HG02981 (cell line): Measurements from ENCODE around the gene VIL1.

Experiments used
- ATAC-seq: cut with Tn5 transposase; IDR thresholded peaks from one replicate; pipeline ENCODE4 v1.9.1; 2021; ENCODE audit warnings: mild to moderate bottlenecking, moderate library complexity; ENCODE audit not compliant: unreplicated experiment

Gene VIL1

DNA sequence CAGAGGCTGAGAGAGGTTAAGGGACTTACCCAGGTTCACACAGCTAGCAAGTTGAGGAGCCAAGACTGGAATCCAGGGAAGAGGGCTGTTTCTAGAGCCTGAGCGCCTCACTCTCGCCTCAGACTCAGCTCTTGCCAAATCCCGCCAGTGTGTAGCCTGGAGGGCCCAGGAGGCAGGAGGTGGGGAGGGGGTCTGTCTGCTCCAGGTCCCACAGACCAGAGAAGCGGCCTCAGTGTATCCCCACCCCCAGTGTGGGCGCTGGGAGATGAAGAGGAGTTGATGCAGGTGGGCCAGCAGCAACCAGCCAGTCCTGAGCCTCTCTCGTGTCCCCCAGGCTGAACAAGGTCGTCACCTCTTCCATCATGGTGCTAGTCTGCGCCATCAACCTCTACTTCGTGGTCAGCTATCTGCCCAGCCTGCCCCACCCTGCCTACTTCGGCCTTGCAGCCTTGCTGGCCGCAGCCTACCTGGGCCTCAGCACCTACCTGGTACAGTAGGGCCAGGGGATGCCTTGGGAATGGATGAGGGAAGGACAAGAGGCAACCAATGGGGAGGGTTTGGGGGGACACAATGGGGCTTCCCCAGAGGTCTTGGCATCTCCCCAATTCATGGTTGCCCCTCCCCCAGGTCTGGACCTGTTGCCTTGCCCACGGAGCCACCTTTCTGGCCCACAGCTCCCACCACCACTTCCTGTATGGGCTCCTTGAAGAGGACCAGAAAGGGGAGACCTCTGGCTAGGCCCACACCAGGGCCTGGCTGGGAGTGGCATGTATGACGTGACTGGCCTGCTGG, 24.4 kb upstream of the VIL1 start:
- ATAC-seq: no peak

- no peak for ATAC-seq
Observed at GRCh38 chr2:218395090-218395444, 23.9 kb upstream of the VIL1 start.

DNA sequence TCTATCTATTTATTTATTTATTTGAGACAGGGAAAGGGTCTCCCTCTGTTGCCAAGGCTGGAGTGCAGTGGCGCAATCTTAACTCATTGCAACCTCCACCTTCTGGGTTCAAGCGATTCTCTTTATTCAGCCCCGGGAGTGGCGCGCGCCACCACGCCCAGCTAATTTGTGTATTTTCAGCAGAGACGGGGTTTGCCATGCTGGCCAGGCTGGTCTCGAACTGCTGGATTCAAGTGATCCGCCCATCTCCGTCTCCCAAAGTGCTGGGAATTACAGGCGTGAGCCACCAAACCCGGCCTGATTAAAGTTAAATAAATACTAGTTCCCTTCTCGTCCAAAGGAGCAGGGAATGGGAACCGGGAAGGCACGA, 23.5 kb upstream of the VIL1 start:
- ATAC-seq: no peak

GRCh38 chr2:218395826-218396687, 22.9 kb upstream of the VIL1 start:
- ATAC-seq: peak; percentile 49

DNA sequence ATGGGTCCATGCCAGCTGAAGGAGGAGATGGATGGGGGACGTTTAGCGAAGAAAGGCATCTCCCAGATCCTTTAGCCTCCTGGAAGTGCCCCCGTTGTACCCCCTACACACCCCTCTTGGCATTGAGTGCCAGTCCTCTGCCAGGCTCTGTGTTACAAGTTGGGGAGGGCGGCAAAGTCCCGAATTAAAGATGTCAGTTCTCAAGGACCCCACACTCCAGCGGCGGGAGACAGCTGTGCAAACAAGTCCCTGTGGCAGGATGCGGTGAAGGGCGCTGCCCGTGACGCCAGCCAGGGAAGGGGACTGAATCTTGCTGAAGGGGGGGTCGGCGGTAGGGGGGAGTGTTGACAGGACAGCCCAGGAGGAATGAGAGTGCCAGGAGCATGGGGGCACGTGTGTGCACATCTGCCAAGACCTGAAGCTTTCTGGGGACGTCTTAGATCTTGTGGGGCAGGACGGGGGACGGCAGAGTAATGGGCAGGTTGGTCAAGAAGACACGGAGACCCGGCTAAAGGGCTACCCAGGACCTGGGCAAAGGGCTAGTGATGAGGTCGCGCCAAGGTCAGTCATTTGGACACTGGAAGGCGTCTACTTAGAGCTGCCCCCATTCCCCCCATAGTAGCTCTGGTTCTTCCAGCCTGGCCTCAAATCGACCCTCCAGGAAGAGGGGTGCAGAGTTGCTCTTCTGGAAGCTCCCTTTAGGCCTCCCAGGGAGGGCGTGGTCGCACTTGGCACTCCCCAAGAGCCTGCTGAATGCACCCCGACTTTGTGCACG, 22.0 kb upstream of the VIL1 start:
- ATAC-seq: no peak

DNA sequence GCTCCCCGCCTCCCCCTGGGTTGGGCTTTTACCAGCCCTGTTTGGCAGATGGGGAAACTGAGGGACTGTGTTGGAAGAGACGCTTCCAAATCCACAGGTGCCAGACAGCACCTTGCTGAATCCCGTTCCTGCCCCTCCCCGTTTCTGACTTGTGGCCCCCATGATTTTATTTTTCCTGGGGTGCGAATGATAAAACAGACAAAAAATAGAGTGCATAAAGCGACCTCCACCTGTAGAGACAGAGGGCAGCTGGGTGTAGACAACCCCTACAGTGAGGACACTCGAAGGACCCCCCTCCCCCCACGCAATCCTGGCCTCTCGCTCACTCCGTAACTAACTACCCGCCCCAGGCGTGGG, 21.5 kb upstream of the VIL1 start:
- ATAC-seq: no peak

DNA sequence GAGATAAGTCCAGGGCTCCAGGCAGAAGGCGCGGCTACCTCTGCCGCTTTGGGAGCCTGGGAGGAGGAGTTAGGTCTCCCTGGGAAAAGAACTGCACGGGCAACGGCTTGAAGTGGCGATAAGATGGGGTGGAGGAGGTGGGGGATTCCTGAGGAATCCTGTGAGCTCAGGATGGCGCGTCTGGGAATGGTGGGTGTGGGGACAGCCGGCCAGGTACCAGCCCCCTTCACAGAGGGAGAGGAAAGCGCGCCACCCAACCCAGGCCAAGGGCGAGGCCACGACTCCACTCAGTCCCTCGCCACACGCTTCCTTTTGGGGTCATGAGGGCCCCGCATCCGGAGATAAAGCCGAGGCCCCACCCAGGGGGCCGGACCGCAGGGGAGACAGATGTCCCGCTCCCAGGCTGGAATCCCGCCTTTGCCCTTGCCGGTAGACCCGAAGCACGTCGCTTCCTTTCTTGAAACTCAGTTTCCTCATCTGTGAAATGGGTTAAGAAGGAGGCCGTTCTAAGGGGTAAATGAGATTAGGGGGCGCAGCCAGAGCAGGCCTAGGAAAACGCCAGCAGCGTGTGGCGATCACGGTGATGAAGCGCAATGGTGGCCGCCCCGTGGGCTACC, 21.0 kb upstream of the VIL1 start:
- no peak for ATAC-seq

GRCh38 chr2:218398437-218399390, 20.2 kb upstream of the VIL1 start:
- no peak for ATAC-seq

GRCh38 chr2:218399391-218400166, 19.3 kb upstream of the VIL1 start, which contains the start of gene CTDSP1:
Gene CTDSP1 (plus strand): TSS chr2:218399868. CDS start chr2:218400091, 223 bp downstream.
- peak; percentile 31 for ATAC-seq

GRCh38 chr2:218400167-218400929, 18.6 kb upstream of the VIL1 start:
- ATAC-seq: no peak

- no peak for ATAC-seq
Observed at GRCh38 chr2:218400930-218401881, 17.7 kb upstream of the VIL1 start.

DNA sequence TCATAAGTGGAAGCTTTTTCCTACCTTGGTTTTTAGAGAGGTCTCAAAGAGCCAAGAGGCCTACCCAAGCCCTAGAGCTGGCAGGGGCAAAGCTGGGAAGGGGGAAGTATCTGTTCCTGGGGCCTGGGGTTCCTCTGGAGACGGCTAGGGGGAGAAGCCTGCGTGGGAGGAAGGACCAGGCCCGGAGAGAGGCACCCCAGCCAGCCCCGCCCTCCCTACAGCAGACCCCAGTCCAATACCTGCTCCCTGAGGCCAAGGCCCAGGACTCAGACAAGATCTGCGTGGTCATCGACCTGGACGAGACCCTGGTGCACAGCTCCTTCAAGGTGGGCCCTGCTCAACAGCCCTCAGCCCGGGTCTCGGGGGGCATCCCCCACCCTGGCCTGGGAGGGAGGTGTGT, 17.0 kb upstream of the VIL1 start:
- ATAC-seq: no peak

DNA sequence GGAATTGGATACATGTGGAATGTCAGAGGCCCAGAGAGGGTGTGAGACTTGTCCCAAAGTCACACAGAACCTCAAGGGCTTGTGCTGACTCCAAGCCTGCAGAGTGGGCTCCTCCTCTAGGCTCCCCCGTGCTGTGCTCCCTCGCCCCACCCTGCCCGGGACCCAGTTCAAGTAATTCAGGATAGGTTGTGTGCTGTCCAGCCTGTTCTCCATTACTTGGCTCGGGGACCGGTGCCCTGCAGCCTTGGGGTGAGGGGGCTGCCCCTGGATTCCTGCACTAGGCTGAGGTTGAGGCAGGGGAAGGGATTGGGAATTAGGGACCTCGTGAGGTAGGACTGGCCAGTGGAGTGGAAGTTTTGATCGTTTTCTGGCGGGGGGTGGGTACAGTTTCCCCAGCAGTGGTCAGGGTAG, 16.4 kb upstream of the VIL1 start:
- no peak for ATAC-seq

DNA sequence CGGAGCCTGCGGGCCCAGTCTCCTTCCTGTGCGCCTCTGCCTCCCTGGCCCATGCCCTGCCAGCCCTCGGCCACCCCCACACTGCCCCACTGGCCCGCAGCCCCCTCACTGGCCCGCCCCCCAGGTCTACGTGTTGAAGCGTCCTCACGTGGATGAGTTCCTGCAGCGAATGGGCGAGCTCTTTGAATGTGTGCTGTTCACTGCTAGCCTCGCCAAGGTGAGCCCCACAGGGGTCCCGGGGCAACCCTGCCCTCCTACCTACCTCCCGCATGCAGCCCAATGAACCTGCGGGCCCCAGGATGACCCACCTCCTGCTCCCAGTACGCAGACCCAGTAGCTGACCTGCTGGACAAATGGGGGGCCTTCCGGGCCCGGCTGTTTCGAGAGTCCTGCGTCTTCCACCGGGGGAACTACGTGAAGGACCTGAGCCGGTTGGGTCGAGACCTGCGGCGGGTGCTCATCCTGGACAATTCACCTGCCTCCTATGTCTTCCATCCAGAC, 16.0 kb upstream of the VIL1 start:
- no peak for ATAC-seq

DNA sequence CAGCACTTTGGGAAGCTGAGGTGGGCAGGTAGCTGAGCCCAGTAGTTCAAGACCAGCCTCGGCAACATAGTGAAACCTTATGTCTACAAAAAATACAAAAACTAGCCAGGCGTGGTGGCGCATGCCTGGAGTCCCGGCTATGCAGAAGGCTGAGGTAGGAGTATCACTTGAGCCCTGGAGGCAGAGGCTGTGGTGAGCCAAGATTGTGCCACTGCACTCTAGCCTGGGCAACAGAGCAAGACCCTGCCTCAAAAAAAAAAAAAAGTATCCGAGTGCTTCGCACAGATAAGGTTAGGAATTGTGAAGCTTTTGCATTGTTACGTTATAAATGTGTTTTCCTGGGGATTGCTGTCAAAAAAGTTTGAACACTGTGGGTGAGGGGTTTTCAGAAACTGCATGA, 15.1 kb upstream of the VIL1 start:
- ATAC-seq: no peak

DNA sequence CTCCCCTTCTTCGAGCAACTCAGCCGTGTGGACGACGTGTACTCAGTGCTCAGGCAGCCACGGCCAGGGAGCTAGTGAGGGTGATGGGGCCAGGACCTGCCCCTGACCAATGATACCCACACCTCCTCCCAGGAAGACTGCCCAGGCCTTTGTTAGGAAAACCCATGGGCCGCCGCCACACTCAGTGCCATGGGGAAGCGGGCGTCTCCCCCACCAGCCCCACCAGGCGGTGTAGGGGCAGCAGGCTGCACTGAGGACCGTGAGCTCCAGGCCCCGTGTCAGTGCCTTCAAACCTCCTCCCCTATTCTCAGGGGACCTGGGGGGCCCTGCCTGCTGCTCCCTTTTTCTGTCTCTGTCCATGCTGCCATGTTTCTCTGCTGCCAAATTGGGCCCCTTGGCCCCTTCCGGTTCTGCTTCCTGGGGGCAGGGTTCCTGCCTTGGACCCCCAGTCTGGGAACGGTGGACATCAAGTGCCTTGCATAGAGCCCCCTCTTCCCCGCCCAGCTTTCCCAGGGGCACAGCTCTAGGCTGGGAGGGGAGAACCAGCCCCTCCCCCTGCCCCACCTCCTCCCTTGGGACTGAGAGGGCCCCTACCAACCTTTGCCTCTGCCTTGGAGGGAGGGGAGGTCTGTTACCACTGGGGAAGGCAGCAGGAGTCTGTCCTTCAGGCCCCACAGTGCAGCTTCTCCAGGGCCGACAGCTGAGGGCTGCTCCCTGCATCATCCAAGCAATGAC, 14.4 kb upstream of the VIL1 start:
- no peak for ATAC-seq
